SKM-1 (cell line): ENCODE data around the gene CENPV.

Source experiments
- DNase-seq: peaks from one replicate; lab custom pipeline; 2025; ENCODE audit not compliant: unreplicated experiment; lab: John Stamatoyannopoulos, UW

Gene CENPV

DNA sequence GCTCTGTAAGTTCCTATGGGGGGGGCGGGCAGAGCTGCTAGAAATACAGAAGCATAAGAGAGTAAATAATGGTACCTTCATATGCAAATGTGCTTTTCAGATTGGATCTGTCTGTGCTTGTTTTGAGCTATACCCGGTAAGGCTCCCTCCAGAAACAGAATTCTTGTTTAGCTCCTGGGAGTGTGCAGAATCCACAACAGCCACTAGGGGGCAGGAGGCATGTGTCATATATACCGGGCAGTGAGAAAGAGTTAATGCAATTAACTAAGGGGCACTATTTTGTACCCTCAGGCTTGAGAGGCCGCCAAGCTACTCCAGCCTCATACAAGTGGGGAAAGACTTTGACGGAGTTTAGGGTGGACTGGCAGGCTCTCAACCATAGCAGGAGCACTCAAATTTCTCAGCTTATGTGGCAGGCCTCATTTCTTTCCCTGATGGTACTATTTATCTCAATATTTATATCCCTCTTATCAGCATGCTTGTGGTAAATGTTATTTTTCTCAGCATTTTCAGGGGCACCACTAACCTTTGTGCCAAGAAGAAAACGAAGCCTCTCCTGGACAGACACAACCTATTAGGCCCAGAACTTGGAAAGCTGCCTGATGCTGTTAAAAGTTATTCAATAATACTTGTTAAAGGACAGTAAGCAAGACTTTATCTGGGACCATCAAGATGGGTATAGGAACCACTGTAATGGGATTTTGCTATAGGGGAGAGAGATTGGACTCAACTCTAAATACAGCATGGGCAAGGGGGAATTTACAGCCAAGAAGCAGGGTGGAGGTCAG is 10.7 kb upstream of the CENPV start:
- peak; percentile 43 for DNase-seq

DNA sequence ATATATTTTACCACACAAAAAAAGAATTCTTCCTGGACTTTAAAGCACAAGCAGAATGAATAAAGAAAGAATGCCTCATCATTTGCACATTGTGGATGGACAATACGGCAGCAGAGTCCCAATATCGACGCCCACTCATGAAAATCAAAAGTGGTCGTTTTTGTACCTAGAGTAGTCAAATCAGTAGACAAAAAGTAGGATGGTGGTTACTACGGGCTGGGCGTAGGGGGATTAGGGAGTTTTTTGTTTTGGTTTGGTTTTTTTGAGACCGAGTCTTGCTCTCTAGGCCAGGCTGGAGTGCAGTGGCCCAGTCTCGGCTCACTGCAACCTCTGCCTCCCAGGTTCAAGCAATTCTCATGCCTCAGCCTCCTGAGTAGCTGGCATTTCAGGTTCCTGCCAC is 8.6 kb upstream of the CENPV start:
- DNase-seq, result no peak

DNA sequence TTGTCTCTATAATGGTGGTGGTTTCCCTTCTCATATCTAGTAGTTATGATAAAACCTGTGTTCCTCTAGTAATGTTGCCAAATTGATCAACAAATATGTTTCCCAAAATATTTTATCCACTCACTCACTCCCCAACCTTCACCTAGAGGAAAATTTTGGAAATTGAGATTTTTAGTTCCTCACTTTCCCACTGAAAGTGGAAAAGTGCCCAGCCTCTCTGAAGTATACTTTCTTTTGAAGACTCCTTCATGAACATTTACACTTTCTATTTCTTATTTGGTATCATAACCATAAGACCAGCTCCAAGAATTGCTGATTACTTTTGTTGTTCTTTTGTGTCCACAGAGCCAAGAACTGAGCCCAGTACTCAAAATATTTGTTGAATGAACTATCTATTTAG is 5.1 kb upstream of the CENPV start:
- DNase-seq, result no peak

DNA sequence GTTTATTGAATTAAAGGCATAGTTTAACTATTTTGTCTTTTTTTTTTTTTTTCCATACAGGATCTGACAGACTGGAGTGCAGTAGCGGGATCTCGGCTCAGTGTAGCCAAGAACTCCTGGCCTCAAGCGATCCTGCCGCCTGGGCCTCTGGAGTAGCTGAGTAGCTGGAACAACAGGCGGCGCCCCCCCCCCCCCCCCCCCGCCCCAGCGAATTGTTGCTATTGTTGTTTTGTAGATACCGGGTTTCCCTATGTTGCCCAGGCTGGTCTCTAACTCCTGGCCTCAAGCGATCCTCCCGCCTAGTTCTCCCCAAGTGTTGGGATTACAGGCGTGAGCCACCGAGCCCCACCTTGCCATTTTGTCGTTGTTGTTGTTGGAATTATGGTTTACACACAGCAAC is 1.3 kb upstream of the CENPV start:
- no peak for DNase-seq

DNA sequence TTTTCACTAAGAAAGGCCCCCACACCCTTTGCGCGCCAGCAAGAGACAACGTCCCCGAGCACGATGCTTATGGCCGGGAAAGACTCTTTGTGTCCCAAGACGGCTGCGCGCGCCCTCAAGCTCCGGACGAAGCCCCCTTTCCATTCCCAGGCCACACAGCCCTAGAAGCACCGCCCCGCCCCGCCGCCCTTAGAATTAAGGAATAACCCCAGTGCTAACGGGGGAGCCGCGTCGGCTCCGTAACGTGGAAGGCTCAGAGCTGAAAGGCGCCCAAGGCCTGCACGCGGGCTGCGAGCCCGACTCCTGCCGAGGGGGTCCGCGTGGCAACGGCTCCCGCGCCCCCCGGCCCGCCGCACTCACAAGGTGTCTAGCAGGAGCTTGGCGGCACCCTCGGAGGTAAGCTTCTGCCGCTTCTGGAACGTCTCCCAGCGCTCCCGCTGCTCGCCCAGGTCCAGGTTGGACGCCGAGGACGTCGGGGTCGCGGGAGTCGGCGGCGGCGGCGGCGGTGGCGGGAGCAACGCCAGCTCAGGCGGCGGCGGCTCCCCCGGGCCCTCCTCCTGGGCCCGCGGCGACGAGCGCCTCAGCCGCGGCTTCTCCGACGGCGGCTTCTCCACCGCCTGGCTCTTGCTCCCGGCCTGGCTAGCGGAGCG is 477 bp downstream of the CENPV start:
- DNase-seq, result no peak

DNA sequence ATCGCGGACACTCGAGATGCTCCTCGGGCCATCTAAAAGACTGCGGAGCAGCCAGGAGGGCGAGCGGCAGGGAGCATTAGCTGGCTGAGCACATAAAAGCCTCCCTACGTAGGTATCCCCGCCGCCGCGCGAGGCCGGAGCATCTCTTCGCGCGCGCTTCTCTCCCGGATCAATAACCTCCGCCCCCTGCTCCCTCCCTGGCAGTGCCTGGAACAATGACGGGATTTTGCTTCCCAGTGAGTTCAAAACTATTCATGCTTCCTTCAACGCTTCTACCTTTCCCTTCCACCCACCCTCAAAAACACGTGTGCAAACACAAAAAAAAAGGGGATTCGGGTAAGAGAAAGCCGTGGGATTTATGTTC is 984 bp downstream of the CENPV start:
- DNase-seq, result no peak

DNA sequence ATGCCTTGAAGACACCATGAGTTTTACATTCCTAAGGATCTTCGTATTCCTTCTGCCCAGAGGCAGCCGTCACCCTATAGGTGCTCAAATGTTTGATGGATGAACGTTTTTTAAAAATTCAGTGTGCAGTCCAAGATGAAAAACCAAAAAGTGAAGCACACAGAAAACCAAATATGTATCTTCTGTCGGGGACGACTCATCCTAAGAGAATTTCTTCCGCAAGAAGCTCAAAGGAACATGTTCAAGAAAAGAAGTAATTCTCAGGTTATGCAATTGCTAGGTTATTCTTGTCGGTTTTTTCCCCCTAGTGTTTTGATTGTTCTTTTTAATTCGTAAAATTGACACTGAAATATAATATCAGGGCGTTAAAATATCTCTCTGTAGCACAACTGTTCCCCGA is 1.4 kb downstream of the CENPV start:
- no peak for DNase-seq

DNA sequence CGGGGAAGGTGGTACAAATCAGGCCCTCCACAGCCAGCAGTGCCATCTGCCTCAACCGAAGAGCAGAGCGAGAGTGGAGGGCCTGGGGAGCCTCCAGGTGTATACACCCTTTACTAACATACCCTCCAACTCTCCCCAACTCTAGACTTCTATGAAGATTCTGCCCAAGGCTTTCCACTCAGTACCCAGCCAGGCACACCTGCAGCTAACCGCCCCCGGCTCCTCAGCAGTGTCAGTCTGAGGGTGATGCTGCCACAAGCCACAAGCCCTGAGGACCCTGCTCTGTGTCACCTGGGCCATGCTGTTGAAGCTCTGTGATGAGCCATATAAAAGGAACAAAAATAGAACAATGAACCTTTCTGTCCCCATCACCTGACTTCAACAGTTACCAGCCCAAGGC is 3.8 kb downstream of the CENPV start:
- no peak for DNase-seq

DNA sequence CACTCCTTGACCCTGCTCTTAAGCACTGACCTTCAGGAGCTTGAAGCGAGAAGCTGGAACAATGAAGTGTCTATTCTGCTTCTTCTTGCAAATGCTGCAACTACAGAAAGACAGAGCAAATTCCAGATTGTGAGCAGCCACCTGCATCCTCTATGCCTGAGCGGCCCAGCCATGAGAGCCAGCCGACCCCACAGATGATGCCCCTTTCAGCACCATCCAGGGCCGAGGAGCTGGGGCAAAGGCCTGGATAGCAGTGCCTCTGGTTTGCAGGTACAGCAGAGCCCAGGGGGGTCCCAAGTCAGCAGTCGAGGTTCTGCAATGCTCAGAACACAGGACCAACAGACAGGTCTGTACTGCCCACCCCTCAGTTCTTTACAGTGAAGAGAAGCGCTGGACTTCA is 4.7 kb downstream of the CENPV start:
- no peak for DNase-seq

DNA sequence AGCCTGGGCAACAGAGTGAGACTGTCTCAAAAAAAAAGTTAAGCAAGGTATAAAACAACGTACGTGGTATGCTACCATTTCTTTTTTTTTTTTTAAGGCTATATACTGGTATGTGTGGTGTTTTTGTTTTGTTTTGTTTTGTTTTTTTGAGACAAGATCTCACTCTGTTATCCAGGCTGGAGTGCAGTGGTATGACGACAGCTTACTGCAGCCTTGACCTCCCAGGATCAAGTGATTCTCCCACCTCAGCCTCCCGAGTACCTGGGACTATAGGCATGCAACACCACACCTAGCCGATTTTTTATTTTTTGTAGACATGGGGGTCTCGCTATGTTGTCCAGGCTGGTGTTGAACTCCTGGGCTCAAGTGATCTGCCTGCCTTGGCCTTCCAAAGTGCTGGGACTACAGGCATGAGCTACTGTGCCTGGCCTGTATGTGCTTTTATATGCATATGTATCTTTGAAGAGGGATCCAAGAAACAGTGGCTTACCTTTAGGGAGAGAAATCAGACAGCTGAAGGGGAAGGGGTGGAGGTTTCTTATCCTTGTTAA is 6.5 kb downstream of the CENPV start:
- no peak for DNase-seq

DNA sequence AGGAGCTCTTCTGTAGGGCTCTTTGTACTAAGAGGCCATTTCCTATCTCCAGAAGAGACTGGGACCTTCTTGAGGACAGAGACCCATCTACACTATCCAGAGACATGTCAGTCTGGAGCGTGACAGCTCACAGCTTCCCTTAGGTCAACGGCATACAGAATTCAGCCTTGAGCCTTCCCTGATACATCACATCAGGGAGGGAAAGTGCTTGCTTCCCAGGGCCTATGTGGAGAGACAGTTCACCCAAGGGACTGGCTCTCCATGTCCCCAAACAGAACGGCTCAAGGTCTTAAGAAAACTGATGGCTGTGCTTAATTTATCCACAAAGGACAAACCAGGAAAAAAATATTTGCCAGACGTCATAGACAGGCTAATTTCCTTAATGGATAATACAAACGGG is 7.7 kb downstream of the CENPV start:
- no peak for DNase-seq

DNA sequence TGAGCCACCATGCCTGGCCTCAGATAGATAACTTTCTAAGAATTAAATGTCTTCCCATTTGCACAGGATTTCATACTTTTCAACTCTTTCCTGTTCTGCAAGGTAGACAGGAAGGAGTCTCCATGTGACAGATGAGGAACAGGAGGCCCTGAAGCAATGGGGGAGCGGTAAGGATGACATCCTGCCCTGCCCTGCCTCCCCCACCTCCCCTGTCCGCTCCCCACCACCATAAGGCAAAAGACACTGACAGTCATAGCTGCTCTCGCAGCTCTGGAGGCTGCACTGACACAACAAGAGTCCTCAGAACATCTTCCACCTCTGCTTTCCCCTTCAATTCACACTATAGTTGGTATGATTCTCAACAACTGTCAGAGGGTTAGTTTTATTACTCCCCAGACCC is 9.7 kb downstream of the CENPV start:
- no peak for DNase-seq

DNA sequence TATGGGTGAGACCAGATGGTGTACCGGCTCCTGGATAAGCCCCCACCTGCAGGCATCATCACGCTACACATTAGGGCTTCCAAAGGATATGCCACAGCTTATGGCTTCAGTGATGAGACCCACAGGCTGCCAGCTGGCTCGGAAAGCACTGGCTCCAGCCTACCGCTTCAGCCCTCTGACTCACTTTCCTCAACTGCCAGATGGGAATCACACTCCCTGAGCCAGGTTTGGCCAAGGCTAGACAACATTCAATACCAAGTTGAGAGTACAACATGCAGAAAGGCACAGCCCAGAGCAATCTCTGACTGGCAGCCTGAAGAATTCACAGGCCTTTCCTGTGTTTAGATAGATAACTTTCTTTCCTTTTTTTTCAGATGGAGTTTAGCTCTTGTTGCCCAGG is 10.3 kb downstream of the CENPV start:
- no peak for DNase-seq

DNA sequence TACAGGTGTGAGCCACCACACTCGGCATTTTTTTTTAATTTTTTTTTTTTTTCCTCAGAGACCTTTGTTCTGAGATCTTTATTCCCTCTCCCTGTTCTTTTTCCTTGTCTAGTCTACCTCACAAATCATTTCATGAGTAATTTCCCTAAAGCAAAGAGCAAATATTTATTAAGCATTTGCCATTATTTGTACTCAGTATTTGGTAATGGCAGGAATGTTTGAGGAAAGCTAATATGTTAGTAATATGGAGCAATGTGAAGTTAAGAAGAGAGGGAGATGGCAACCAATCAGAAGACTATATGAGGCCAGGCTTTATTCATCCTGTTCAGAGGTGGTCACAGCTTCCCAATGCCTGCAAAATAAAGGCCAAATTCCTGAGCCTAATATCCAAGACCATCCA is 13.3 kb downstream of the CENPV start:
- no peak for DNase-seq

DNA sequence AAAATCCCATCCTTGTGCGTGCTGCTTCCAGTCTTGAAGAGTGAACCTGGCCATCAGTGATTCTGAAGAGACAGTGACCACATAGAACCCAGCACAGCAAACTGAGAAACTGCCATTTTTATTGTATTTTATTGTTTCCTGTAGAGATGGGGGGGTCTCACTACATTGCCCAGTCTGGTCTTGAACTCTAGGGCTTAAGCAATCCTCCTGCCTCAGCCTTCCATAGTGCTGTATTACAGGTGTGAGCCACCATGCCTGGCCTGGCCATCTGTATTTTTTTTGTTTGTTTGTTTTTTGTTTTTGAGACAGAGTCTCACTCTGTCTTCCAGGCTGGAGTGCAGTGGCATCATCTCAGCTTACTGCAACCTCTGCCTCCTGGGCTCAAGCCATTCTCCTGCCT is 13.9 kb downstream of the CENPV start:
- DNase-seq, result no peak

DNA sequence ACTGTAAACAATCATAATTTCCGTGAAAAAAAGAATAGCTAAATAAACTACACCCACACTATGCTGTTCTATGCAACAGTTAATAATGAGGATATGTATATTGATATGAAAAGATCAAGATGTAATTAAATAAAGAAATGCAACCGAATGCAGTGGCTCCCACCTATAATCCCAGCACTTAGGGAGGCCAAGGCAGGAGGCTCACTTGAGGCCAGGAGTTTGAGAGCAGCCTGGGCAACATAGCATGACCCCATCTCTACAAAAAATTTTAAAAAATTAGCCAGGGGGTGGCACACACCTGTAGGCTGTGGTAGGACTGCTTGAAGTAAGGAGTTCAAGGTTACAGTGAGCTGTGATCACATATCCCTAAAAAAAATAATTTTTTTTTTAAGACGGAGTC is 14.9 kb downstream of the CENPV start:
- DNase-seq, result no peak

DNA sequence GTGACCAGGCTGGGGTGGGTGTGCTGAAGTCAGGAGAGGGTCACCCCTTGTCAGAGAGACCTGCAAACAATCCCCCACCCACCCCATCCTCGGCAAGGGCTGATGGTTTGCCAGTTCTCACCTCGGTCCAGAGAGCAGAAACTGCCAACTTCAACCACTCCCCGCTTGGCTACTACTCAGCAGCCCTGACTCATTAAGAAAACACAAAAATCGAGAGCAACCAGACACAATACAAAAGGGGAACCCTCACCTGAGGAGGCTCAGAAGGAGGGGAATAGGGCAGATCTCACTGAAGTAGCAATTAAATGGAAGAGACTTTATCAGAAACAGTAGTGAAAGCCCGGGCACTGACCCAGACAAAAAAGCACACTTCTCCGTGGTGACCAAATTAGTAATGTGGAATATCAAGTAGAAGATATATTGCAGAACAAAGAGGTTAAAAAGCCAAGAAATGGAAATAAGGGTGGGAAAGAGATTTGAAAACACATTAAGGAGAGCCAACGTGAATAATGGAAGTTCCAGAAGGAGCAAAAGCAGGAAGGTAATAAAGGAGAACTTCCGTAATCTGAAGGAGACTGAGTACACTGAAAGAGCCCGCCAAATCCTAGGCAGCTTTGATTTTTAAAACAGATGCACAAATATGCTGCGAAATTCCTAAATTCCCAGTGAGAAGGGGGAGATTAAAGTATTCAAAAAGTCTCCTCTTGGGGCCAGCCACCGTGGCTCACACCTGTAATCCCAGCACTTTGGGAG is 23.6 kb downstream of the CENPV start:
- no peak for DNase-seq

DNA sequence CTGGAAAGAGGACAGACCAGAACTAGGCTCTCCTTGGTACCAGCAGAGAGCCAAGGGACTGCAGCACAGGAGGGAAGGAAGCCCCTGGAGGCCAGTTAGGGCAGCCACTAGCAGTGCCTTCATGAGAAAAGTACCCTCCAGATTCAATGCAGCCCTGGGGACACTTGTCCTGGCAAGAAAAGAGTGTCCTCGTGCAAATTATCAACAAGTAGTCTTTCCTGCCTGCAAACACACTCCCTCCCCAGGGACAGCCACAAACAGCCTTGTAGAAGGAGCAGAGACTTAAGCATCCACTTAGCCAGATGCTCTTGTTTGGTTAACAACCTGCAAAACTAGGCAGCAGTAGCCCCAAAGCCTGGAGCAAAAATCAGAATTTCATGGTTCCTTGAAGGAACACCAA is 24.3 kb downstream of the CENPV start:
- no peak for DNase-seq

DNA sequence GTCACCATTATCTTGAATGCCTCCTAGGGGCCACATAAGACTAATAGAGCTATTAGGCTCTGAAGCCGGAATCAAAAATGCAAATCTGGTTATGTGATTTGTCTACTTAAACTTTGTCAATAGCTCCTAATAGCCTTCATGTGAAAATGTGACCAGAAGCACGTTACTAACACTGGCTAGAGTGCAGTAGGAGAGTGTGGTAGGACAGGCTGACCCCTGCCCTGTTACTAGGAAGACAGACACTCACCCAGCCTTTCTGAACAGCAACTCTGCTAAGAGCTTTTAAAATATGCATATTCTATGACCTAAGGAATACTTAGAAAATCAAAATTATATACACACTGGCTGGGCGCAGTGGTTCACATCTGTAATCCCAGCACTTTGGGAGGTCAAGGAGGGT is 26.3 kb downstream of the CENPV start:
- no peak for DNase-seq

DNA sequence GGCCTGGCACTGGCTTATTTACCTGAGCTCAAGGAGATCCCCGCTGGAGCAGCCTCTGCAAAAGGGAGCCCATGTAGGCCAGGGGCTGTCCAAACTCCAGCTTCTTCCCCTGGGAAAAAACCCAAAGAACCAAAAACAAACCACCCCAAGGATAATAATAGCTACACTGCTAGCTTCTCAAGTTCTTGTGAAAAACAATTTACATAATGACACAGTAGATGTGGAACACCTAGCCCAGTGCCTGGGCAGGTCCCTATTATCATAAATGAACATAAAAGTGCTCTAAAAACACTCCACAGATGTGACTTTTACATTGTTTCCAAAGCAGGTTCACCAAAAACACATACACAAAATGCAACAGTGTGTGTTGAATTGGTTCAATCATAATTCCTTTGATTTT is 27.3 kb downstream of the CENPV start:
- DNase-seq, result no peak

DNA sequence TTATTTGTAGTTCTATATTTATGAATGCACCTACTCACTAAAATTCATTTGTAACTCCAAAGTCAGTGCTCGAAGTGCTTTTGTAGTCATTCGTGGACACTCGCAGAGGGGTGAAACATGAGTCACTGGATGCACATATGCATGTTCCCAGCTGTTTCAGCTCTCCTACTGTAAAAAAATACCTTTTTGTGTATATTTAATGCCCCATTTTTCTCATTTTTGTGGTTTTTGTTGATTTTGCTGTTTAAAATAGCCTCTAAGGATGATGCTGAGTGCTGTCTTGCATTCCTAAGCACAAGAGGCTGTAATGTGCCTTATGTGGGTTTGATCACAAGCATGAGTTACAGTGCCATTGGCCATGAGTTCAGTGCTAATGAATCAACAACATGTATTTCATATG is 30.6 kb downstream of the CENPV start:
- DNase-seq, result no peak

DNA sequence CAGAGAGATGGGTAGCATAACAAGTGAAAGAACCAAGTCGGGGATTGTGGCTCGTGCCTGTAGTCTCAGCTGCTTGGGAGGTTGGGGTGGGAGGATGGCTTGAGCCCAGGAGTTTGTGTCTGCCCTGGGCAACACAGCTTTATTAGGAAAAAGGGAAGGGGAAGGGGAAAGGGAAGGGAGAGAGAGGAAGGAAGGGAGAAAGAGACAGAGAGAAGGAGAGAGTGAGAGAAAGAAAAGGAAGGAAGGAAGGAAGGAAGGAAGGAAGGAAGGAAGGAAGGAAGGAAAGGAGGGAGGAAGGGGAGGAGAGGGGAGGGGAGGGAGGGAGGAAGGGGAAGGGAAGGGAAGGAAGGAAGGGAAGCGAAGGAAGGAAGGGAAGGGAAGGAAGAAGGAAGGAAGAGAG is 33.3 kb downstream of the CENPV start:
- no peak for DNase-seq
